Neural cell (in vitro differentiated cells): Measurements from ENCODE around the gene TLX3. TPM values are rescaled to one million over a fixed set of nuclear protein-coding genes. Genes with fewer than 3 reads are reported as not detected.

Experiments
- H2AFZ ChIP-seq: fragments of 200-600, 300-800 bp; sonication (generic), shearing (Covaris generic); 2 replicates; pipeline ENCODE4 v1.6.0; 2014; ENCODE audit warnings: low read depth, mild to moderate bottlenecking, antibody characterized with exemption, low read length, moderate library complexity
- H3F3A ChIP-seq: fragments of 200-600 bp; shearing (Covaris generic); 2 replicates; pipeline ENCODE4 v1.6.1; 2016; ENCODE audit warnings: mild to moderate bottlenecking, moderate library complexity, mixed read lengths, antibody characterized with exemption, low read length; ENCODE audit not compliant: insufficient read depth, poor library complexity, severe bottlenecking
- H3K27ac ChIP-seq: fragments of 200-600, 300-800 bp; sonication (generic), shearing (Covaris generic); 2 replicates; pipeline ENCODE4 v1.5.1; 2014; ENCODE audit warnings: mild to moderate bottlenecking, low read length, moderate library complexity
- H3K27me3 ChIP-seq: fragments of 300-800, 200-600 bp; sonication (generic), shearing (Covaris generic); 2 replicates; pipeline ENCODE4 v1.6.0; 2014; ENCODE audit warnings: mild to moderate bottlenecking, low read depth, low read length, moderate library complexity; ENCODE audit not compliant: insufficient read depth
- H3K36me3 ChIP-seq: fragments of 300-800, 200-600 bp; sonication (generic), shearing (Covaris generic); 2 replicates; pipeline ENCODE4 v1.5.1; 2014; ENCODE audit warnings: mild to moderate bottlenecking, antibody characterized with exemption, low read length, moderate library complexity; ENCODE audit not compliant: insufficient read depth
- H3K4me2 ChIP-seq: fragments of 300-800, 200-600 bp; sonication (generic), shearing (Covaris generic); 2 replicates; pipeline ENCODE4 v1.6.0; 2014; ENCODE audit warnings: mild to moderate bottlenecking, low read length
- H3K4me3 ChIP-seq: fragments of 300-800, 200-600 bp; sonication (generic), shearing (Covaris generic); 2 replicates; pipeline ENCODE4 v1.5.1; 2014; ENCODE audit warnings: mild to moderate bottlenecking, low read length, moderate library complexity
- H3K79me2 ChIP-seq: fragments of 200-600 bp; shearing (Covaris generic); replicated peaks from 2 replicates; pipeline ENCODE4 v1.6.0; 2014; ENCODE audit warnings: mild to moderate bottlenecking, low read length, moderate library complexity; ENCODE audit not compliant: insufficient read depth
- H3K9ac ChIP-seq: fragments of 300-800, 200-600 bp; sonication (generic), shearing (Covaris generic); 2 replicates; pipeline ENCODE4 v1.6.1; 2016; ENCODE audit warnings: mild to moderate bottlenecking, low read length, mixed read lengths
- H3K9me2 ChIP-seq: fragments of 200-600 bp; shearing (Covaris generic); 2 replicates; pipeline ENCODE4 v1.6.1; 2016; ENCODE audit warnings: mild to moderate bottlenecking, low read length, mixed read lengths; ENCODE audit not compliant: insufficient read depth
- H3K9me3 ChIP-seq: fragments of 200-600, 300-800 bp; sonication (generic), shearing (Covaris generic); 2 replicates; pipeline ENCODE4 v1.6.1; 2016; ENCODE audit warnings: mild to moderate bottlenecking, mixed run types, low read length, moderate library complexity, mixed read lengths
- H4K20me1 ChIP-seq: fragments of 200-600 bp; shearing (Covaris generic); 2 replicates; pipeline ENCODE4 v1.6.1; 2016; ENCODE audit warnings: mild to moderate bottlenecking, mixed run types; ENCODE audit not compliant: insufficient read depth
- EP300 ChIP-seq: fragments of 450-650 bp; conservative IDR thresholded peaks from 2 replicates; pipeline ENCODE4 v1.6.1; 2014; ENCODE audit warnings: antibody characterized with exemption, mild to moderate bottlenecking, moderate library complexity; ENCODE audit not compliant: poor library complexity, severe bottlenecking
- EZH2 ChIP-seq: fragments of 200-600, 300-800 bp; shearing (Covaris generic), sonication (generic); IDR thresholded peaks from 2 replicates; pipeline ENCODE4 v1.6.1; 2014; ENCODE audit warnings: antibody characterized with exemption, low read length, borderline replicate concordance, mild to moderate bottlenecking; ENCODE audit not compliant: insufficient read depth, poor library complexity, severe bottlenecking
- MXI1 ChIP-seq: fragments of 450-650 bp; conservative IDR thresholded peaks from 2 replicates; pipeline ENCODE4 v1.6.1; 2014; ENCODE audit warnings: antibody characterized with exemption, mild to moderate bottlenecking; ENCODE audit not compliant: poor library complexity, severe bottlenecking
- POLR2AphosphoS5 ChIP-seq: IDR thresholded peaks from 2 replicates; pipeline ENCODE4 v1.6.1; 2012
- RAD21 ChIP-seq: fragments of 450-650 bp; conservative IDR thresholded peaks from 2 replicates; pipeline ENCODE4 v1.6.1; 2014; ENCODE audit warnings: antibody characterized with exemption, mild to moderate bottlenecking, moderate library complexity
- SMC3 ChIP-seq: fragments of 450-650 bp; conservative IDR thresholded peaks from 2 replicates; pipeline ENCODE4 v1.6.1; 2014; ENCODE audit warnings: antibody characterized with exemption, mild to moderate bottlenecking, moderate library complexity; ENCODE audit not compliant: poor library complexity
- TAF1 ChIP-seq: IDR thresholded peaks from 2 replicates; pipeline ENCODE4 v1.6.1; 2012; ENCODE audit warnings: low read depth
- polyA plus RNA-seq: library from polyadenylated mRNA; depleted of rRNA; stranded (reverse); fragments of >200 nt; gene quantifications from 2 replicates; pipeline ENCODE4 v1.2.3, GENCODE V29; 2014
- TF ChIP-seq, protein P1 (sequence below): fragments of 450-650 bp; IDR thresholded peaks from 2 replicates; pipeline ENCODE4 v1.5.1; 2014; ENCODE audit warnings: antibody characterized with exemption, mild to moderate bottlenecking, moderate library complexity; ENCODE audit not compliant: poor library complexity, severe bottlenecking
- TF ChIP-seq, protein P2 (sequence below): IDR thresholded peaks from 2 replicates; pipeline ENCODE4 v1.6.1; 2012; ENCODE audit warnings: borderline replicate concordance

TLX3 gene
- polyA plus RNA-seq, 1 donor from 2014 or later, result not detected

DNA sequence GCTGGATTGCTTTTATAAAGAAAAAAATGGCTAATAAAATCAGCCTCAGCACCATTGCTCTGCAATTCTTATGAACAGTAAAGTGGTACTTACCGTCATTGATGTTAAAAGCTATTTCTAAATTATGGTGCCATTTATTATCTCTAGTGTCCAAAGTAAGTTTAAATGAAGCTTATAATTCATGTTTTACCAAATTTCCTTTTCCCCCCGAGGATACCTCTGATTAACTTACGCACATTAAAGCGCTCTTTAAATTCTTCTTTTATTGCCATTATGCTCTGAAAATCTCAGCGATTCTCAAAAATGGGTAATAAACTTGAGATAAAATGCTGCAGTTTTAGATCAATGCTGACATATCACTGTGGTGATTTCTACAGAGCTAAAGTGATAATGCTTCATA, 13.5 kb downstream of the TLX3 start:
- H3K9me3 ChIP-seq, result no peaks in the 10 kb centered on the region
- no peak overlapping the region for H3K4me2 ChIP-seq
- H3K36me3 ChIP-seq, result no peaks in the 10 kb centered on the region
- H3K27me3 ChIP-seq, result peaks cover 63% of the 10 kb centered on the region
- H4K20me1 ChIP-seq, result no peaks in the 10 kb centered on the region
- H3K9me2 ChIP-seq, result no peaks in the 10 kb centered on the region
- H3K79me2 ChIP-seq, result no peaks in the 10 kb centered on the region
- no peak overlapping the region for H3K9ac ChIP-seq
- TF ChIP-seq POLR2AphosphoS5 (no peak), RAD21 (no peak), TAF1 (no peak), MXI1 (no peak), EP300 (no peak), EZH2 (no peak), SMC3 (no peak)
- TF ChIP-seq, protein P1, sequence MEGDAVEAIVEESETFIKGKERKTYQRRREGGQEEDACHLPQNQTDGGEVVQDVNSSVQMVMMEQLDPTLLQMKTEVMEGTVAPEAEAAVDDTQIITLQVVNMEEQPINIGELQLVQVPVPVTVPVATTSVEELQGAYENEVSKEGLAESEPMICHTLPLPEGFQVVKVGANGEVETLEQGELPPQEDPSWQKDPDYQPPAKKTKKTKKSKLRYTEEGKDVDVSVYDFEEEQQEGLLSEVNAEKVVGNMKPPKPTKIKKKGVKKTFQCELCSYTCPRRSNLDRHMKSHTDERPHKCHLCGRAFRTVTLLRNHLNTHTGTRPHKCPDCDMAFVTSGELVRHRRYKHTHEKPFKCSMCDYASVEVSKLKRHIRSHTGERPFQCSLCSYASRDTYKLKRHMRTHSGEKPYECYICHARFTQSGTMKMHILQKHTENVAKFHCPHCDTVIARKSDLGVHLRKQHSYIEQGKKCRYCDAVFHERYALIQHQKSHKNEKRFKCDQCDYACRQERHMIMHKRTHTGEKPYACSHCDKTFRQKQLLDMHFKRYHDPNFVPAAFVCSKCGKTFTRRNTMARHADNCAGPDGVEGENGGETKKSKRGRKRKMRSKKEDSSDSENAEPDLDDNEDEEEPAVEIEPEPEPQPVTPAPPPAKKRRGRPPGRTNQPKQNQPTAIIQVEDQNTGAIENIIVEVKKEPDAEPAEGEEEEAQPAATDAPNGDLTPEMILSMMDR, result no peak
- TF ChIP-seq, protein P2, sequence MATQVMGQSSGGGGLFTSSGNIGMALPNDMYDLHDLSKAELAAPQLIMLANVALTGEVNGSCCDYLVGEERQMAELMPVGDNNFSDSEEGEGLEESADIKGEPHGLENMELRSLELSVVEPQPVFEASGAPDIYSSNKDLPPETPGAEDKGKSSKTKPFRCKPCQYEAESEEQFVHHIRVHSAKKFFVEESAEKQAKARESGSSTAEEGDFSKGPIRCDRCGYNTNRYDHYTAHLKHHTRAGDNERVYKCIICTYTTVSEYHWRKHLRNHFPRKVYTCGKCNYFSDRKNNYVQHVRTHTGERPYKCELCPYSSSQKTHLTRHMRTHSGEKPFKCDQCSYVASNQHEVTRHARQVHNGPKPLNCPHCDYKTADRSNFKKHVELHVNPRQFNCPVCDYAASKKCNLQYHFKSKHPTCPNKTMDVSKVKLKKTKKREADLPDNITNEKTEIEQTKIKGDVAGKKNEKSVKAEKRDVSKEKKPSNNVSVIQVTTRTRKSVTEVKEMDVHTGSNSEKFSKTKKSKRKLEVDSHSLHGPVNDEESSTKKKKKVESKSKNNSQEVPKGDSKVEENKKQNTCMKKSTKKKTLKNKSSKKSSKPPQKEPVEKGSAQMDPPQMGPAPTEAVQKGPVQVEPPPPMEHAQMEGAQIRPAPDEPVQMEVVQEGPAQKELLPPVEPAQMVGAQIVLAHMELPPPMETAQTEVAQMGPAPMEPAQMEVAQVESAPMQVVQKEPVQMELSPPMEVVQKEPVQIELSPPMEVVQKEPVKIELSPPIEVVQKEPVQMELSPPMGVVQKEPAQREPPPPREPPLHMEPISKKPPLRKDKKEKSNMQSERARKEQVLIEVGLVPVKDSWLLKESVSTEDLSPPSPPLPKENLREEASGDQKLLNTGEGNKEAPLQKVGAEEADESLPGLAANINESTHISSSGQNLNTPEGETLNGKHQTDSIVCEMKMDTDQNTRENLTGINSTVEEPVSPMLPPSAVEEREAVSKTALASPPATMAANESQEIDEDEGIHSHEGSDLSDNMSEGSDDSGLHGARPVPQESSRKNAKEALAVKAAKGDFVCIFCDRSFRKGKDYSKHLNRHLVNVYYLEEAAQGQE, result no peak
- H3K27ac ChIP-seq, result no peak overlapping the region
- no peak overlapping the region for H3K4me3 ChIP-seq
- no peaks in the 10 kb centered on the region for H3F3A ChIP-seq
- no peak overlapping the region for H2AFZ ChIP-seq

GRCh38 chr5:171323007-171323406, 14.0 kb downstream of the TLX3 start:
- no peak overlapping the region for H3K4me3 ChIP-seq
- H4K20me1 ChIP-seq, result no peaks in the 10 kb centered on the region
- H3K79me2 ChIP-seq, result no peaks in the 10 kb centered on the region
- no peaks in the 10 kb centered on the region for H3K9me2 ChIP-seq
- TF ChIP-seq RAD21, result no peak
- no peak for TF ChIP-seq EZH2
- peaks cover 59% of the 10 kb centered on the region for H3K27me3 ChIP-seq
- no peaks in the 10 kb centered on the region for H3F3A ChIP-seq
- H3K9me3 ChIP-seq, result no peaks in the 10 kb centered on the region
- H3K36me3 ChIP-seq, result no peaks in the 10 kb centered on the region
- no peak overlapping the region for H3K9ac ChIP-seq
- no peak overlapping the region for H2AFZ ChIP-seq
- H3K4me2 ChIP-seq, result no peak overlapping the region
- no peak overlapping the region for H3K27ac ChIP-seq
